Uterus (tissue), 4 donors: ENCODE data around the gene GALNT2. TPM values are rescaled to one million over a fixed set of nuclear protein-coding genes. Genes with fewer than 3 reads are reported as not detected.

Experiments used
- DNase-seq, 2 donors: peaks; one replicate each; pipeline ENCODE4 v3.0.0-alpha.2; 2019 to 2020
- H3K27ac ChIP-seq, 2 donors: fragments of 200-600 bp; sonication (generic); 1 replicate in 1 of 2; 2 replicates in 1 of 2; pipeline ENCODE4 v1.5.1; 2016 to 2018
- H3K27me3 ChIP-seq, 2 donors: fragments of 200-600 bp; sonication (generic); one replicate each; pipeline ENCODE4 v1.5.1; 2018 to 2019; ENCODE audit warnings: control low read depth in 1 of 2
- H3K36me3 ChIP-seq, 2 donors: fragments of 200-600 bp; sonication (generic); one replicate each; pipeline ENCODE4 v1.5.1; 2019; ENCODE audit warnings: control low read depth in 1 of 2
- H3K4me1 ChIP-seq, 2 donors: fragments of 200-600 bp; sonication (generic); one replicate each; pipeline ENCODE4 v1.5.1; 2018 to 2019; ENCODE audit warnings: control low read depth in 1 of 2
- H3K4me3 ChIP-seq, 2 donors: fragments of 200-600 bp; sonication (generic); 1 replicate in 1 of 2; 2 replicates in 1 of 2; pipeline ENCODE4 v1.5.1; 2018 to 2019; ENCODE audit warnings: mild to moderate bottlenecking in 1 of 2
- H3K9me3 ChIP-seq, 2 donors: fragments of 200-600 bp; sonication (generic); one replicate each; pipeline ENCODE4 v1.5.1; 2019; ENCODE audit warnings: control low read depth in 1 of 2
- POLR2A ChIP-seq, 2 donors: fragments of 450-650 bp; IDR thresholded peaks; one replicate each; pipeline ENCODE4 v1.6.1; 2016; ENCODE audit warnings: antibody characterized with exemption in 2 of 2, mild to moderate bottlenecking in 1 of 2, moderate library complexity in 1 of 2
- intact Hi-C: fragments of 100-400 bp; cut with DNase I; formaldehyde crosslinking; loops from one replicate; pipeline ENCODE4 v1.15.1; 2023; ENCODE audit warnings: low total_unique reads
- total RNA-seq, 4 donors: library from RNA; depleted of rRNA in 3 of 4; stranded (reverse); fragments of >200 nt in 3 of 4; gene quantifications; one replicate each; pipeline versions ENCODE4 v1.1.0 to v1.2.4, GENCODE V29; 2014 to 2023
- TF ChIP-seq, protein P1 (sequence below), 4 experiments: fragments of 200-600 bp in 2 of 4; fragments of 450-650 bp in 2 of 4; sonication (generic) in 2 of 4; IDR thresholded peaks; one replicate each; pipeline ENCODE4 v1.5.1; 2016 to 2019; ENCODE audit warnings: antibody characterized with exemption in 4 of 4, mild to moderate bottlenecking in 2 of 4, moderate library complexity in 1 of 4
- donor health status: DM: yes; HTN: yes; CAD: no.

GALNT2 gene
- total RNA-seq, 4 donors from 2014 or later: 13.6 to 51.6 (median 39.6) TPM

DNA sequence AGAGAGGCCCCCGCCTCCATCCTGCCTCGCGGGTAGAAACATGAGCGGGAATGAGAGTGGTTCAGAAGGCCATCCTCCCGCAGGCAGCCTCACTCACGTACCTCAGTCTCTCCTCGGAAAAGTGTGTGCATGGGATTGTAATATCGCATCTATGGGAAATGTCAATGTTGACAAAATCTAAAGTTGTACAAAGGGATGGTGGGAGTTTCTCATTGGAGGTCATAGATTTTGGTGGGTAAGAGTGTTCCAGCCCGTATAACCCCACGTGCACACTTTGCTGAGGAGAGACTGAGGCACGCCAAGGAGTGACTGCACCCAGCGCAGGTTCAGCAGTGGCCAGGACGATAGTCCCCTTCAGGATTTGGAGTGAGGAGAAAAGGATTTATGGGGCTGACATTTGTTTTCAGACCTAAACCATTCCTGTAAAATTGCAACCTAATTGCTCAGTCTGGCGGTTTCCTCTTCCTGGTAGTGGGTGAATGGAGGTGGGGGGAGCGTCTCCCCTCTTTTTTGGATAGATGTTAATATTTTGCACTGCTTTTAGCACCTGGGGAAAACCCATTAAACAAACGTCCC is 59.6 kb downstream of the GALNT2 start:
- TF ChIP-seq POLR2A (IDR thresholded peaks at IDR 0.05): no peak
- TF ChIP-seq, protein P1, sequence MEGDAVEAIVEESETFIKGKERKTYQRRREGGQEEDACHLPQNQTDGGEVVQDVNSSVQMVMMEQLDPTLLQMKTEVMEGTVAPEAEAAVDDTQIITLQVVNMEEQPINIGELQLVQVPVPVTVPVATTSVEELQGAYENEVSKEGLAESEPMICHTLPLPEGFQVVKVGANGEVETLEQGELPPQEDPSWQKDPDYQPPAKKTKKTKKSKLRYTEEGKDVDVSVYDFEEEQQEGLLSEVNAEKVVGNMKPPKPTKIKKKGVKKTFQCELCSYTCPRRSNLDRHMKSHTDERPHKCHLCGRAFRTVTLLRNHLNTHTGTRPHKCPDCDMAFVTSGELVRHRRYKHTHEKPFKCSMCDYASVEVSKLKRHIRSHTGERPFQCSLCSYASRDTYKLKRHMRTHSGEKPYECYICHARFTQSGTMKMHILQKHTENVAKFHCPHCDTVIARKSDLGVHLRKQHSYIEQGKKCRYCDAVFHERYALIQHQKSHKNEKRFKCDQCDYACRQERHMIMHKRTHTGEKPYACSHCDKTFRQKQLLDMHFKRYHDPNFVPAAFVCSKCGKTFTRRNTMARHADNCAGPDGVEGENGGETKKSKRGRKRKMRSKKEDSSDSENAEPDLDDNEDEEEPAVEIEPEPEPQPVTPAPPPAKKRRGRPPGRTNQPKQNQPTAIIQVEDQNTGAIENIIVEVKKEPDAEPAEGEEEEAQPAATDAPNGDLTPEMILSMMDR (IDR thresholded peaks at IDR 0.05): no peak
- no peak for DNase-seq
- H3K27ac ChIP-seq: no peak overlapping the region
- H3K36me3 ChIP-seq: no peaks in the 10 kb centered on the region
- intact Hi-C loops: no loop called here
- no peak overlapping the region for H3K4me3 ChIP-seq
- no peaks in the 10 kb centered on the region for H3K27me3 ChIP-seq
- no peaks in the 10 kb centered on the region for H3K9me3 ChIP-seq
- H3K4me1 ChIP-seq: no peaks in the 10 kb centered on the region

GRCh38 chr1:230127105-230128054 is 60.3 kb downstream of the GALNT2 start:
- intact Hi-C loops: no loop called here
- Histone ChIP-seq H3K9me3 (no peaks in the 10 kb centered on the region), H3K27me3 (no peaks in the 10 kb centered on the region), H3K36me3 (no peaks in the 10 kb centered on the region), H3K4me3 (no peak overlapping the region), H3K27ac (no peak overlapping the region), H3K4me1 (no peaks in the 10 kb centered on the region)
- no peak for TF ChIP-seq POLR2A (IDR thresholded peaks at IDR 0.05)
- TF ChIP-seq, protein P1 (IDR thresholded peaks at IDR 0.05): no peak
- no peak for DNase-seq

GRCh38 chr1:230128569-230129285 is 61.7 kb downstream of the GALNT2 start:
- TF ChIP-seq, protein P1 (IDR thresholded peaks at IDR 0.05): no peak
- TF ChIP-seq POLR2A (IDR thresholded peaks at IDR 0.05): no peak
- H3K4me1 ChIP-seq: no peaks in the 10 kb centered on the region

DNA sequence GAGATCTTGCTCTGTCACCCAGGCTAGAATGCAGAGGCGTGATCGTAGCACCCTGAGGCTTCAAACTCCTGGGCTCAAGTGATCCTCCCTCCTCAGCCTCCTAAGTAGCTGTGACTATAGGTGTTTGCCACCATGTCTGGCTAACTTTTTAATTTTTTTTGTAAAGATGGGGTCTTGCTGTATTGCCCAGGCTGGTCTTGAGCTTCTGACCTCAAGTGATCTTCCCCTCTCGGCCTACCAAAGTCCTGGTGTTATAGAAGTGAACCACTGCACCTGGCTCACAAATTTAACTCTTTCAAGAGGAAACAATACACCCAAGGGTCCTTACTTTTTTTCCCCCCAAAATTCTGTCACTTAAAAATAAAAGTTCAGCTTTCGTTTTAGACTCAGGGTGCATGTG is 62.3 kb downstream of the GALNT2 start:
- Histone ChIP-seq H3K4me3 (no peak overlapping the region), H3K27me3 (no peaks in the 10 kb centered on the region), H3K9me3 (no peaks in the 10 kb centered on the region), H3K4me1 (no peaks in the 10 kb centered on the region), H3K27ac (no peak overlapping the region), H3K36me3 (no peaks in the 10 kb centered on the region)
- TF ChIP-seq POLR2A (IDR thresholded peaks at IDR 0.05): no peak
- TF ChIP-seq, protein P1 (IDR thresholded peaks at IDR 0.05): no peak
- intact Hi-C loops: no loop called here
- no peak for DNase-seq

More at GRCh38 chr1:230128569-230129285, 61.7 kb downstream of the GALNT2 start:
- Histone ChIP-seq H3K9me3 (no peaks in the 10 kb centered on the region), H3K36me3 (no peaks in the 10 kb centered on the region), H3K27me3 (no peaks in the 10 kb centered on the region), H3K27ac (no peak overlapping the region), H3K4me3 (no peak overlapping the region)
- intact Hi-C loops: no loop called here
- DNase-seq: no peak
